Measurements from ENCODE around the gene RPTOR.

GRCh38 chr17:80507965-80508364 is 36.7 kb upstream of the RPTOR start:
- TF ChIP-seq CTCF (IDR thresholded peaks at IDR 0.05) (no peak), POLR2A (IDR thresholded peaks at IDR 0.05) (no peak)
